K562 (cell line): ENCODE data around the gene DGLUCY. TPM values are rescaled to one million over a fixed set of nuclear protein-coding genes. Genes with fewer than 3 reads are reported as not detected.
A peak's percentile ranks its signal among the peaks of the same experiment; 100 is the strongest.

Experiments used
- CTBP1 ChIP-seq: fragments of 450-650 bp; IDR thresholded peaks from 2 replicates; pipeline ENCODE4 v1.6.1; 2016; ENCODE audit warnings: borderline replicate concordance
- ELF2 ChIP-seq: fragments of 250-450 bp; sonication (Bioruptor Pico); IDR thresholded peaks from 2 replicates; pipeline ENCODE4 v1.5.0; 2021; ENCODE audit warnings: mild to moderate bottlenecking
- EP300 ChIP-seq: IDR thresholded peaks from 2 replicates; pipeline ENCODE4 v1.6.1; 2012; ENCODE audit warnings: low read length, improper control_type of control experiment
- ETV1 ChIP-seq: fragments of 450-650 bp; conservative IDR thresholded peaks from 2 replicates; pipeline ENCODE4 v1.6.1; 2016; ENCODE audit warnings: missing genetic modification characterization, control low read depth, low read depth, missing compliant biosample characterization
- ETV6 ChIP-seq, 3 experiments: fragments of 150-350 bp in 1 of 3; sonication (generic) in 1 of 3; formaldehyde crosslinking in 1 of 3; IDR thresholded peaks; 2 replicates each; pipeline versions ENCODE4 v1.6.1 to v1.8.0; 2014 to 2022; ENCODE audit warnings: borderline replicate concordance in 2 of 3, low read depth in 2 of 3, antibody characterized with exemption in 1 of 3, low read length in 1 of 3, mild to moderate bottlenecking in 1 of 3, missing genetic modification reagents in 1 of 3
- JUND ChIP-seq, 2 experiments: IDR thresholded peaks; 2 replicates in 1 of 2; 3 replicates in 1 of 2; pipeline ENCODE4 v1.6.1; 2011; ENCODE audit warnings: borderline replicate concordance in 2 of 2, low read depth in 2 of 2, low read length in 2 of 2, improper control_type of control experiment in 1 of 2, missing biosample characterization in 1 of 2, missing genetic modification characterization in 1 of 2, missing genetic modification reagents in 1 of 2
- KDM1A ChIP-seq, 2 experiments: fragments of 450-650 bp; IDR thresholded peaks; 2 replicates each; pipeline ENCODE4 v1.6.1; 2016; ENCODE audit warnings: mild to moderate bottlenecking in 2 of 2
- LEF1 ChIP-seq: fragments of 450-650 bp; IDR thresholded peaks from 2 replicates; pipeline ENCODE4 v1.6.1; 2016; ENCODE audit warnings: mild to moderate bottlenecking
- NFE2 ChIP-seq: IDR thresholded peaks from 2 replicates; pipeline ENCODE4 v1.6.1; 2014; ENCODE audit warnings: antibody characterized with exemption, low read depth
- RCOR1 ChIP-seq, 2 experiments: IDR thresholded peaks; 2 replicates each; pipeline ENCODE4 v1.6.1; 2012; ENCODE audit warnings: low read depth in 2 of 2, low read length in 2 of 2, borderline replicate concordance in 1 of 2, improper control_type of control experiment in 1 of 2
- SMARCA4 ChIP-seq: fragments of 450-650 bp; IDR thresholded peaks from 2 replicates; pipeline ENCODE4 v1.6.1; 2016
- SOX6 ChIP-seq: fragments of 450-650 bp; IDR thresholded peaks from 2 replicates; pipeline ENCODE4 v1.6.1; 2014; ENCODE audit warnings: mild to moderate bottlenecking
- SPI1 ChIP-seq: IDR thresholded peaks from 2 replicates; pipeline ENCODE4 v1.6.1; 2011; ENCODE audit warnings: low read depth, low read length, control low read depth, borderline replicate concordance
- SRSF1 ChIP-seq: fragments of 200-400 bp; formaldehyde crosslinking; IDR thresholded peaks from 2 replicates; pipeline ENCODE4 v1.6.1; 2017; ENCODE audit warnings: mild to moderate bottlenecking, low read depth, low read length, moderate library complexity
- TBL1XR1 ChIP-seq, 2 experiments: IDR thresholded peaks; 2 replicates each; pipeline ENCODE4 v1.6.1; 2012; ENCODE audit warnings: improper control_type of control experiment in 2 of 2, low read length in 2 of 2, mild to moderate bottlenecking in 1 of 2
- TEAD4 ChIP-seq, 2 experiments: sonication (generic) in 1 of 2; formaldehyde crosslinking in 1 of 2; IDR thresholded peaks; 2 replicates each; pipeline versions ENCODE4 v1.6.1 to v1.8.0; 2012 to 2022; ENCODE audit warnings: borderline replicate concordance in 1 of 2, inconsistent platforms in 1 of 2, low read length in 1 of 2, mild to moderate bottlenecking in 1 of 2, missing genetic modification reagents in 1 of 2
- TRIM24 ChIP-seq, 2 experiments: fragments of 450-650 bp; IDR thresholded peaks; 2 replicates each; pipeline ENCODE4 v1.6.1; 2016
- ZBTB40 ChIP-seq, 2 experiments: fragments of 450-650 bp in 1 of 2; sonication (generic) in 1 of 2; formaldehyde crosslinking in 1 of 2; IDR thresholded peaks; 2 replicates each; pipeline versions ENCODE4 v1.7.1 to v1.9.0; 2016 to 2022; ENCODE audit warnings: inconsistent platforms in 1 of 2, mild to moderate bottlenecking in 1 of 2, missing genetic modification reagents in 1 of 2
- ZEB2 ChIP-seq: fragments of 450-650 bp; IDR thresholded peaks from 2 replicates; pipeline ENCODE4 v1.6.1; 2016
- ZNF384 ChIP-seq: IDR thresholded peaks from 2 replicates; pipeline ENCODE4 v1.6.1; 2012; ENCODE audit warnings: low read depth, low read length, improper control_type of control experiment
- polyA plus RNA-seq, 8 experiments: library from polyadenylated mRNA; depleted of rRNA in 4 of 8; stranded (reverse) in 5 of 8; unstranded in 3 of 8; fragments of >200 nt; fragmentation: Nextera tagmentation in 2 of 8; fragmentation: Illumina TruSeq in 1 of 8; extraction: Ambion mirVana in 2 of 8; extraction: Trizol in 1 of 8; gene quantifications; 2 replicates each; pipeline versions ENCODE4 v1.2.1 to v1.2.3, GENCODE V29; 2011 to 2014; ENCODE audit warnings: inconsistent platforms in 1 of 8, missing spikeins in 1 of 8
- total RNA-seq, 7 experiments: library from RNA; depleted of rRNA in 6 of 7; stranded (reverse); fragments of >200 nt in 6 of 7; fragmentation: Illumina TruSeq in 2 of 7; extraction: Trizol in 2 of 7; gene quantifications; 2 replicates each; pipeline versions ENCODE4 v1.2.1 to v1.2.3, GENCODE V29; 2011 to 2021; ENCODE audit warnings: low replicate concordance in 1 of 7

DGLUCY gene
- total and polyA plus RNA-seq, 9 of the 15 experiments (the other 6 are each of a cell fraction or from before 2014, with no cell fraction given), result 9.9 to 28.4 (median 21.0) TPM

GRCh38 chr14:91207008-91207407 is 93.1 kb downstream of the DGLUCY start (continued):
- TF ChIP-seq KDM1A (IDR thresholded peaks at IDR 0.05) (peak; percentile 50 to 59), NFE2 (peak; percentile 63), SOX6 (peak; percentile 77), TEAD4 (IDR thresholded peaks at IDR 0.05; ENCODE audit: low read length) (peak; percentile 15; the same call in 1 of the 2 replicates), TEAD4 (CRISPR knock-in tag; IDR thresholded peaks at IDR 0.05; ENCODE audit: borderline replicate concordance) (no peak), ELF2 (CRISPR knock-in tag) (no peak), ZEB2 (0 out of 2 replicates have a peak, but pooled peaks have one; percentile 29), ZBTB40 (IDR thresholded peaks at IDR 0.05) (0 out of 2 replicates have a peak, but pooled peaks have one; percentile 16), ZBTB40 (CRISPR knock-in tag; IDR thresholded peaks at IDR 0.05) (no peak), EP300 (peak; percentile 40; the same call in 1 of the 2 replicates), LEF1 (0 out of 2 replicates have a peak, but pooled peaks have one; percentile 53), TBL1XR1 (IDR thresholded peaks at IDR 0.05; ENCODE audit: low read length in 2 of 2) (0 out of 4 replicates have a peak, but pooled peaks of 1 of the 2 experiments have one; percentile 6), SPI1 (peak; percentile 55; the same call in 1 of the 2 replicates), SRSF1 (no peak), RCOR1 (IDR thresholded peaks at IDR 0.05; ENCODE audit: borderline replicate concordance in 1 of 2, low read depth in 2 of 2, low read length in 2 of 2) (peak; percentile 21 to 80; a peak in 2 of 4 replicates), JUND (IDR thresholded peaks at IDR 0.05; ENCODE audit: borderline replicate concordance, low read depth, low read length) (0 out of 2 replicates have a peak, but pooled peaks have one; percentile 3), JUND (tag; IDR thresholded peaks at IDR 0.05; ENCODE audit: borderline replicate concordance, low read depth, low read length) (no peak), ETV6 (IDR thresholded peaks at IDR 0.05; ENCODE audit: borderline replicate concordance in 1 of 2, low read depth in 2 of 2, low read length in 1 of 2) (peak in 1 of 2 experiments; percentile 66; a peak in 1 of 4 replicates), ETV6 (CRISPR knock-in tag; IDR thresholded peaks at IDR 0.05; ENCODE audit: borderline replicate concordance) (no peak), TRIM24 (IDR thresholded peaks at IDR 0.05) (0 out of 4 replicates have a peak, but pooled peaks of 1 of the 2 experiments have one; percentile 18), SMARCA4 (peak; percentile 85), ZNF384 (peak; percentile 85), CTBP1 (0 out of 2 replicates have a peak, but pooled peaks have one; percentile 32), ETV1 (no peak)
- TF ChIP-seq, all 486 proteins: peak for 21
